ENCODE data around the gene SKOR1.

Gene SKOR1

DNA sequence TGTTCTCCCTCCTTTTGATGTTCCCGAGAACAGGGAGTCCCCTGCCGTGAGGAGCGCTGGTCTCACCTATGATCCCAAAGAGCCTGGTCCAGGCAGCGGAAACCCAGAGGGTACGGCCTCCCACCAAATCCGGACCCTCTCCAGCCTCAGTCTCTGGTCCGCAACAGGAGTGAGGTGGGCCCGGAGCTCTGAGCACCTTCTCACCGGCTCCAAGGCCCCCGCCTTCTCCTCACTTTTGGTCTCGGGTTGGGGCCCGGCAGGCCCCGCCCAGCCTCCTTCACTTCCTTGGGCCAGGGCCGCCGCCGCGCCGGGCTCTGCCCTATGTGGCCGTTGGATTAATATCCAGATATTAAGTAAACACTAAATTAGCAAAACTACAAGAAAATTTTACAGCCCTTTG lies 5.7 kb upstream of the SKOR1 start:
- no peak for DNase-seq (ENCODE audit: low read depth in 2 of 3, low spot score in 1 of 3)

- DNase-seq (ENCODE audit: low read depth in 2 of 3, low spot score in 1 of 3): no peak
Measured at GRCh38 chr15:67820122-67820991, 5.0 kb upstream of the SKOR1 start.

GRCh38 chr15:67820992-67821783 lies 4.1 kb upstream of the SKOR1 start:
- no peak for DNase-seq (ENCODE audit: low read depth in 2 of 3, low spot score in 1 of 3)

GRCh38 chr15:67821784-67822440 lies 3.4 kb upstream of the SKOR1 start:
- DNase-seq (ENCODE audit: low read depth in 2 of 3, low spot score in 1 of 3): no peak

DNA sequence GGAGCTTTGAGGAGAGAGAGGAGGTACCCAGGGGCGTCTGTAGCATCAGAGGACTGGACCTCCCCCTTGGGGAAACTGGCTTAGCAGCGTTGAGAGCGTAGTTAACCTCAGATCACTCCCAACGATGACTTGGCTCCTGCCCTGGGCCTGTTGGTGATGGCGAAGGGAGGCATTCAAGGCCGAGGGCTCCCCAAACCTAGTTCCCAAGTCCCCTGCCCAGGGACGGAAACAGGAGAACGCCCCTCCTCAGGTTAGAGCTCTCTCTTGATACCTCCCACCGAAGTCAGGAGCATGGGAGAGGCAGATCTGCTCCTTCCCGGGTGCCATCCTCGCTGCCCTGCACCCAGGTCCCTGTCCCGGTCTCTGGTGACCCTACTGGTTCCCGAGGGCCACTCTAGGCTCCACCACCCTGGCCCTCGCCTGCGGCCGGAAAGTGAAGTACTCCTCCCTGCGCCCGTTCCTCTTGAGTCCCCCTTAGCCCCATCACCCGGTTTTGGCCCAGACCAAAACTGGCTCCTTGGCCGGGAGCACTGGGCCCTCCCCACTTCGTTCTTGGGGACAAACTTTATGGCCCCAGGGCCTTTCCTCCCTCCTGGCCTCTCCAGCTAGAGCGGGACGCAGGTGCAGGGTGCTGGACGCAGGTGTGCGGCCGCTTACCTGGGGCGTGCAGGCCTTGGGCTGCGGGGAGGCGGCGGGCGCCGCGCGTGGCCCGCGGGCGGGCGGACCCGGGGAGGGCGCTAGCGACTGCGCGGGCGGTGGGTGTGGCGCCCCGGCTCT lies 2.6 kb upstream of the SKOR1 start:
- no peak for DNase-seq (ENCODE audit: low read depth in 2 of 3, low spot score in 1 of 3)

DNA sequence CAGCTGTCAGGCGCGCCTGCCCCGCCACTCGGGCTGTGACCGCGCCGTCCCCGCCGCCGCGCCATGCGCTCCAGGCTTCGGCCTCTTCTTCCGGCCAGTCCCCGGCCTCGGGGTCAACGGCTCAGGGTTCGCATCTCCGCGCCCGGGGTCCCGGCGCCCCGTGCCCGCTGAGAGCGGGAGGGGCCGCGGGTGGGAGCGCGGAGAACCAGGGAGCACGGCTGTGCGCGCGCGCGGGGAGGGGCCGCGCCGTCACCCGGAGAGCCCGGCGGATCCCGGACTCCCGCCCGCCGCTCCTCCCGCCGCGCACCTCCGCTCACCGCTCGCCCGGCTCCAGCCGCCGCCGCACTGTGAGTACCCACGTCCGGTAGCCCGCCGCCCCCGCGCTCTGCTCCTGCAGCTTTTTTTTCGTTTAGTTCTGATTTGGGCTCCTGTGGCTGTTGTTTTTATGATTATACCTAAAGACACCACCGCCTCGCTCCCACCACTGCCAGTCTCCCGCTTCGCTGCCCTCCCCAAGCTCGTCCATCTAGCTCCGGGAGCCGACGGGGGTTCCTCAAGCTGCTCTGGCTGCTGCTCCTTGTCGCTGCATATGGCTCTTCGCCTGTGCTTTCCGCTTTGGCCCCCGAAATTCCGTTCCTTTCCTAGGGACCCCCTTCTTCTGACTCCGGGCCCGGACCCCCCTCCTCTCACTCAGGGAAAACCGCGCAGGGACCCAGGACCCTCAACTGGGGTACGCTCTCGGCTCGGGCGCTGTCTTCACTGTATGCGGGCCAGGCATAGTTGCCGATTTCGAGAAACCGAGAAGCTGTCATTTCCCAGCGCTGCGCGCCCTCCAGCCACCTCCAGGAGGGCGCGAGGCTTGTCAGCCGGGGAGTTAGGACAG lies 1.8 kb upstream of the SKOR1 start:
- DNase-seq (ENCODE audit: low read depth in 2 of 3, low spot score in 1 of 3): no peak

DNA sequence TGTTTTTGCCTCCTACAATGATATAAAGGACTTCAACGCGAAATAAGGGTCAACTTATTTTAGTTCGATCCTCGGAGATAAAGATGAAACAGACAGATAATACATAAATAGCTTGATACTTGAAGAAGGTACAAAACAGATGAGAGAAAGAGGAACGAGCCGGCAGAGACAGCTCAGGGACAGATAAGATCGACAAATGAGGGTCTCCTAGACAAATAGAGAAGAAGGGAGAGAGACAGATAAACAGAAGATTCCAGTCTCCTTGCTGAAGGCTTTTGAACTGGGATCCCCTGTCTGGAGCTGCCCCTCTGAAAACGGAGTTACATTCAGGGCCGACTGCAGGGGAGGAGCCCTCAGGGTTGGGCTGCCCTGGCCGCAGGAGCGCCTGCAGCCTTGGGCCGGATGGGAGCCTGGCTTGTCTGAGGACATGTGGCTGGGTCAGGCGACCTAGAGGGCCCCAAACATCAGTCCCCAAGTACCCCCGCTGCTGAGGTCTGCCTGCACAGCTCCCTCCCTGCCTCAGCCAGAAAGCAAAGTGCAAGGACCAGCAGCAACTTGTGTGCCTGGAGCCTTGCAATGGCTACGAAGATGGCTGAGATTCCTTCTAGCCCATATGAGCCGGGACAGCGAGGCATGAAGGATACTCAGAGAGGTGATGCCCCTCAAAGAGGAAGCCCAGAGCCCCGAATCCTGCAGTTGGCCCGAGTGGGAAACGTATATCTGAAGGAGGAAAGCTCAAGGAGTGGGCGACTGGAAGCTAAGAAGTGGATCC lies 926 bp upstream of the SKOR1 start:
- no peak for DNase-seq (ENCODE audit: low read depth in 2 of 3, low spot score in 1 of 3)

- no peak for DNase-seq (ENCODE audit: low read depth in 2 of 3, low spot score in 1 of 3)
Measured at GRCh38 chr15:67825881-67826716, 790 bp downstream of the SKOR1 start.

GRCh38 chr15:67826717-67827561 lies 1.6 kb downstream of the SKOR1 start:
- no peak for DNase-seq (ENCODE audit: low read depth in 2 of 3, low spot score in 1 of 3)

GRCh38 chr15:67827562-67828277 lies 2.4 kb downstream of the SKOR1 start:
- DNase-seq (ENCODE audit: low read depth in 2 of 3, low spot score in 1 of 3): no peak

- no peak for DNase-seq (ENCODE audit: low read depth in 2 of 3, low spot score in 1 of 3)
Measured at GRCh38 chr15:67828278-67828968, 3.1 kb downstream of the SKOR1 start.

DNA sequence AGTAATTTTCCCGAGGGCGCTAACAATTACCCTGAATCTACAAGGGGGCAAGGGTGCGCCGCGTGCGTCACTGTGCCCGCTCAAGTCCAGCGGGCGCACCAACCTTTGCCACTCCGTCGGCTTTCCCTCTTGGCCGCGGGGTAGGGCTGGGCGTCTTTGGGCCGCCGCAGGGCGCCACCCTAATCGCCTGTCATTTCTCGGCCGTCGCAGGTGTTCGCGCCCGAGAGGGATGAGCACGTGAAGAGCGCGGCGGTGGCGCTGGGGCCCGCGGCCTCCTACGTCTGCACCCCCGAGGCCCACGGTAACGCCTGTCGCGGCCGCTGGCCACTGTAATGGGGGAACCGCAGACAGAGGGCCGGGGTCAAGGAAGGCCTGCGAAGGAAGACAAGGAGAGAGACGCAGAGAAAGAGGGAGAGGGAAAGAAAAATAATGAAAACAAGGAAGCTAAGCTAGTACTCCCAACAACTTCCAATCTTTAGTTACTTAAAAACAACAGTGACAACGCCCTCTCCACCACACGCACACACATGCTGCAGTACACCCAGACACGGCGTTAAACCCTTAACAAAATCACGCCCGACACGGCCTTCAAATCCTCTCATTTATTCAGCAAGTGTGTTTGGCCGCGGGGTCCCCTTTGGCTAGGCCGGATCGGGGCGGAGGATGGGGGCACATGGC lies 3.8 kb downstream of the SKOR1 start:
- DNase-seq (ENCODE audit: low read depth in 2 of 3, low spot score in 1 of 3): no peak

- no peak for DNase-seq (ENCODE audit: low read depth in 2 of 3, low spot score in 1 of 3)
Measured at GRCh38 chr15:67829647-67830504, 4.6 kb downstream of the SKOR1 start.

GRCh38 chr15:67831363-67831762 lies 6.1 kb downstream of the SKOR1 start:
- no peak for DNase-seq (ENCODE audit: low read depth in 2 of 3, low spot score in 1 of 3)

- no peak for DNase-seq (ENCODE audit: low read depth in 2 of 3, low spot score in 1 of 3)
Measured at GRCh38 chr15:67832031-67832551, 6.8 kb downstream of the SKOR1 start.
